H54 (cell line): Measurements from ENCODE around the gene ASCC1.

Source experiments
- DNase-seq: peaks from one replicate; pipeline ENCODE4 v3.0.0; 2011; ENCODE audit warnings: low spot score, mixed read lengths; ENCODE audit not compliant: insufficient read length
- FAIRE-seq: peaks from 3 replicates; lab custom pipeline; 2011; peaks lifted over from hg19 to GRCh38; lab: Jason Lieb, UNC
- POLR2A ChIP-seq: IDR thresholded peaks from 2 replicates; pipeline ENCODE4 v1.6.1; 2011; ENCODE audit warnings: low read depth, mild to moderate bottlenecking, low read length

ASCC1 gene

GRCh38 chr10:72186258-72186981 lies 29.7 kb downstream of the ASCC1 start:
- no peak for TF ChIP-seq POLR2A
- no peak for FAIRE-seq
- no peak for DNase-seq

GRCh38 chr10:72184156-72184555 lies 31.9 kb downstream of the ASCC1 start:
- DNase-seq (no peak), FAIRE-seq (no peak)
- TF ChIP-seq POLR2A = no peak

- no peak for DNase-seq
- no peak for FAIRE-seq
- no peak for TF ChIP-seq POLR2A
These were observed 38.6 kb downstream of the ASCC1 start for GRCh38 chr10:72177454-72177853.

GRCh38 chr10:72176701-72177100 lies 39.4 kb downstream of the ASCC1 start:
- no peak for TF ChIP-seq POLR2A
- DNase-seq = no peak
- FAIRE-seq = no peak

GRCh38 chr10:72175149-72175548 lies 40.9 kb downstream of the ASCC1 start:
- peak; percentile 50 for FAIRE-seq
- no peak for TF ChIP-seq POLR2A
- DNase-seq = no peak

- FAIRE-seq = no peak
These were observed 41.8 kb downstream of the ASCC1 start for GRCh38 chr10:72174297-72174662.

GRCh38 chr10:72173619-72174296 lies 42.3 kb downstream of the ASCC1 start:
- no peak for TF ChIP-seq POLR2A
- DNase-seq = no peak
- FAIRE-seq = peak; percentile 30

More at GRCh38 chr10:72174297-72174662, 41.8 kb downstream of the ASCC1 start:
- TF ChIP-seq POLR2A = no peak
- no peak for DNase-seq

- no peak for FAIRE-seq
These were observed 42.8 kb downstream of the ASCC1 start for GRCh38 chr10:72173262-72173618.

GRCh38 chr10:72171175-72171630 lies 44.9 kb downstream of the ASCC1 start:
- FAIRE-seq = peak; percentile 99
- TF ChIP-seq POLR2A = no peak
- DNase-seq = peak; percentile 52

More at GRCh38 chr10:72173262-72173618, 42.8 kb downstream of the ASCC1 start:
- no peak for TF ChIP-seq POLR2A
- DNase-seq = no peak

- DNase-seq (no peak), FAIRE-seq (no peak)
- no peak for TF ChIP-seq POLR2A
These were observed 45.3 kb downstream of the ASCC1 start for GRCh38 chr10:72170733-72171132.

GRCh38 chr10:72170263-72170662 lies 45.8 kb downstream of the ASCC1 start:
- no peak for TF ChIP-seq POLR2A
- peak; percentile 75 for FAIRE-seq
- no peak for DNase-seq

- FAIRE-seq = no peak
- no peak for DNase-seq
- no peak for TF ChIP-seq POLR2A
These were observed 49.0 kb downstream of the ASCC1 start for GRCh38 chr10:72167118-72167517.

GRCh38 chr10:72164617-72165016 lies 51.5 kb downstream of the ASCC1 start:
- peak; percentile 89 for FAIRE-seq
- DNase-seq = no peak
- no peak for TF ChIP-seq POLR2A

GRCh38 chr10:72162978-72163377 lies 53.1 kb downstream of the ASCC1 start:
- TF ChIP-seq POLR2A = no peak
- no peak for DNase-seq
- FAIRE-seq = peak; percentile 99

GRCh38 chr10:72158176-72158575 lies 57.9 kb downstream of the ASCC1 start:
- peak; percentile 83 for FAIRE-seq
- DNase-seq = no peak
- TF ChIP-seq POLR2A = no peak

GRCh38 chr10:72156223-72156622 lies 59.9 kb downstream of the ASCC1 start:
- no peak for TF ChIP-seq POLR2A
- DNase-seq = no peak
- FAIRE-seq = no peak
